ENCODE measurements around the gene CCNA2.

DNA sequence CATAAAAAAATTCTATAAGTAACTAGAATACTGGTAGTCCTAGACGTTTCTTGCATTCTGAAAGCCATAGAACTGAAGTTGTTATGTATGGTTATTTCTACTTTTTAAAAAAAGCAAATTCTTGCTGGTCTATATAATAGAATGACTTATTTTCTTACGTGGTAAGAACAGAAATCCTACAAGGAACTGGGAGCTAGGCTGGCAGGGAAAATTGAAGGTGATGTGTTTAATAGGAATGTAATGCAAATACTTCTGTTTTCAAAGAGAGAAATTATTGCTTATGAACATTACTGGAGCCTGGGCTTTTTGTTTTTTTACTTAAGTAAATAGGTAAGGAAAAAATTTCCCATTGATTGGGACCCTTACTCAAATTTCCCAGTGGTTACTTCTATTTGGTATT lies 8.9 kb downstream of the CCNA2 start:
- TF ChIP-seq, protein P1, sequence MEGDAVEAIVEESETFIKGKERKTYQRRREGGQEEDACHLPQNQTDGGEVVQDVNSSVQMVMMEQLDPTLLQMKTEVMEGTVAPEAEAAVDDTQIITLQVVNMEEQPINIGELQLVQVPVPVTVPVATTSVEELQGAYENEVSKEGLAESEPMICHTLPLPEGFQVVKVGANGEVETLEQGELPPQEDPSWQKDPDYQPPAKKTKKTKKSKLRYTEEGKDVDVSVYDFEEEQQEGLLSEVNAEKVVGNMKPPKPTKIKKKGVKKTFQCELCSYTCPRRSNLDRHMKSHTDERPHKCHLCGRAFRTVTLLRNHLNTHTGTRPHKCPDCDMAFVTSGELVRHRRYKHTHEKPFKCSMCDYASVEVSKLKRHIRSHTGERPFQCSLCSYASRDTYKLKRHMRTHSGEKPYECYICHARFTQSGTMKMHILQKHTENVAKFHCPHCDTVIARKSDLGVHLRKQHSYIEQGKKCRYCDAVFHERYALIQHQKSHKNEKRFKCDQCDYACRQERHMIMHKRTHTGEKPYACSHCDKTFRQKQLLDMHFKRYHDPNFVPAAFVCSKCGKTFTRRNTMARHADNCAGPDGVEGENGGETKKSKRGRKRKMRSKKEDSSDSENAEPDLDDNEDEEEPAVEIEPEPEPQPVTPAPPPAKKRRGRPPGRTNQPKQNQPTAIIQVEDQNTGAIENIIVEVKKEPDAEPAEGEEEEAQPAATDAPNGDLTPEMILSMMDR (IDR thresholded peaks at IDR 0.05), result no peak
- TF ChIP-seq POLR2A (IDR thresholded peaks at IDR 0.05), result no peak
